GM20000 (cell line): ENCODE results near the gene C12orf75.

Source experiments
- DNase-seq: peaks from one replicate; pipeline ENCODE4 v3.0.0; 2012; ENCODE audit warnings: low spot score
- CTCF ChIP-seq: IDR thresholded peaks from 2 replicates; pipeline ENCODE4 v1.5.1; 2012; ENCODE audit warnings: mild to moderate bottlenecking, control low read depth; ENCODE audit errors: extremely low read depth, missing control alignments

The C12orf75 gene

GRCh38 chr12:105417732-105418131, 87.2 kb downstream of the C12orf75 start:
- TF ChIP-seq CTCF: no peak
- DNase-seq: no peak

- no peak for DNase-seq
- no peak for TF ChIP-seq CTCF
These were observed 87.7 kb downstream of the C12orf75 start for GRCh38 chr12:105418229-105418628.

- TF ChIP-seq CTCF: no peak
- no peak for DNase-seq
These were observed 88.4 kb downstream of the C12orf75 start for GRCh38 chr12:105418821-105419291.

- TF ChIP-seq CTCF: no peak
- DNase-seq: no peak
These were observed 89.1 kb downstream of the C12orf75 start for GRCh38 chr12:105419606-105420005.

- DNase-seq: no peak
- TF ChIP-seq CTCF: no peak
These were observed 89.6 kb downstream of the C12orf75 start for GRCh38 chr12:105420046-105420445.

- peak; percentile 74 for TF ChIP-seq CTCF
- peak; percentile 66 for DNase-seq
These were observed 90.3 kb downstream of the C12orf75 start for GRCh38 chr12:105420659-105421240.
